A549 (cell line): ENCODE data around the gene MMP24OS. TPM values are rescaled to one million over a fixed set of nuclear protein-coding genes. Genes with fewer than 3 reads are reported as not detected.

Experiments
- ATAC-seq, 2 experiments: fragments of 200-7000 bp in 1 of 2; fragments of >200 bp in 1 of 2; cut with Nextera tagmentation in 1 of 2; cut with Tn5 transposase in 1 of 2; 3 replicates each; pipeline versions ENCODE4 v1.8.0 to v1.9.1; 2018 to 2020; ENCODE audit warnings: mild to moderate bottlenecking in 1 of 2, moderate library complexity in 1 of 2
- CTCF ChIA-PET: fragments of 300-600 bp; sonication (Branson Sonifier 250); formaldehyde crosslinking; extraction: SDS; loops from one replicate; lab custom pipeline; 2021; ENCODE audit warnings: antibody characterized with exemption, inconsistent platforms; lab: Yijun Ruan, JAX
- POLR2A ChIA-PET: fragments of 350-600 bp; formaldehyde crosslinking; extraction: SDS; loops from one replicate; lab custom pipeline; 2021; ENCODE audit warnings: antibody characterized with exemption, inconsistent platforms; lab: Yijun Ruan, JAX
- DNase-seq, 2 experiments: peaks; one replicate each; pipeline versions ENCODE4 v3.0.0 to v3.0.0-alpha.2; 2011 to 2016; ENCODE audit warnings: low read depth in 1 of 2, low spot score in 1 of 2
- FAIRE-seq: peaks from 2 replicates; lab custom pipeline; 2011; peaks lifted over from hg19 to GRCh38; lab: Jason Lieb, UNC
- H3K27ac ChIP-seq, 2 experiments: fragments of >200 bp; sonication (Bioruptor Twin); formaldehyde crosslinking; 3 replicates each; pipeline ENCODE4 v1.5.1; 2016 to 2017
- H3K4me1 ChIP-seq: fragments of >200 bp; sonication (Bioruptor Twin); formaldehyde crosslinking; 3 replicates; pipeline ENCODE4 v1.6.1; 2016
- H3K4me2 ChIP-seq: fragments of >200 bp; sonication (Bioruptor Twin); formaldehyde crosslinking; 3 replicates; pipeline ENCODE4 v1.6.1; 2016
- H3K4me3 ChIP-seq: fragments of >200 bp; sonication (Bioruptor Twin); formaldehyde crosslinking; 3 replicates; pipeline ENCODE4 v1.5.1; 2016
- H3K9me3 ChIP-seq: fragments of >200 bp; sonication (Bioruptor Twin); formaldehyde crosslinking; 3 replicates; pipeline ENCODE4 v1.6.1; 2016
- CBX8 ChIP-seq: fragments of 200-600 bp; sonication (generic); IDR thresholded peaks from 2 replicates; pipeline ENCODE4 v1.6.1; 2016
- CEBPB ChIP-seq, 2 experiments: fragments of >200 bp in 1 of 2; sonication (Bioruptor Twin) in 1 of 2; formaldehyde crosslinking in 1 of 2; IDR thresholded peaks; 2 replicates each; pipeline ENCODE4 v1.6.1; 2012 to 2016
- CHD2 ChIP-seq: fragments of 150-350 bp; IDR thresholded peaks from 2 replicates; pipeline ENCODE4 v1.6.1; 2014; ENCODE audit warnings: low read length; ENCODE audit not compliant: partially characterized antibody
- E2F6 ChIP-seq: IDR thresholded peaks from 2 replicates; pipeline ENCODE4 v1.6.1; 2012; ENCODE audit warnings: low read depth, borderline replicate concordance
- EP300 ChIP-seq, 2 experiments: fragments of >200 bp; sonication (Bioruptor Twin); formaldehyde crosslinking; IDR thresholded peaks; 2 replicates in 1 of 2; 3 replicates in 1 of 2; pipeline ENCODE4 v1.6.1; 2016 to 2017
- FOSL2 ChIP-seq, 2 experiments: fragments of 450-650 bp in 1 of 2; fragments of >200 bp in 1 of 2; sonication (Bioruptor Twin) in 1 of 2; formaldehyde crosslinking; IDR thresholded peaks; 2 replicates each; pipeline versions ENCODE4 v1.5.0 to v1.6.1; 2016 to 2020; ENCODE audit warnings: mild to moderate bottlenecking in 1 of 2, moderate library complexity in 1 of 2
- GATA3 ChIP-seq: IDR thresholded peaks from 2 replicates; pipeline ENCODE4 v1.6.1; 2012; ENCODE audit warnings: borderline replicate concordance
- HDAC2 ChIP-seq: fragments of 200-600 bp; sonication (generic); IDR thresholded peaks from 2 replicates; pipeline ENCODE4 v1.6.1; 2016
- HOXB13 ChIP-seq: fragments of 250-450 bp; sonication (Bioruptor Pico); IDR thresholded peaks from 2 replicates; pipeline ENCODE4 v1.5.0; 2020; ENCODE audit warnings: low read depth, mild to moderate bottlenecking, moderate library complexity
- HOXB5 ChIP-seq: fragments of 250-450 bp; sonication (Bioruptor Pico); IDR thresholded peaks from 2 replicates; pipeline ENCODE4 v1.5.0; 2020; ENCODE audit warnings: mild to moderate bottlenecking, moderate library complexity
- JUN ChIP-seq, 2 experiments: fragments of >200 bp; sonication (Bioruptor Twin); formaldehyde crosslinking; IDR thresholded peaks; 2 replicates in 1 of 2; 3 replicates in 1 of 2; pipeline ENCODE4 v1.6.1; 2016 to 2017
- JUNB ChIP-seq: fragments of >200 bp; sonication (Bioruptor Twin); formaldehyde crosslinking; IDR thresholded peaks from 2 replicates; pipeline ENCODE4 v1.6.1; 2016
- MAFK ChIP-seq: fragments of 450-650 bp; IDR thresholded peaks from 2 replicates; pipeline ENCODE4 v1.6.1; 2014; ENCODE audit not compliant: partially characterized antibody
- NFE2L2 ChIP-seq: fragments of 150-350 bp; conservative IDR thresholded peaks from 2 replicates; pipeline ENCODE4 v1.6.1; 2014; ENCODE audit warnings: low read length
- NR3C1 ChIP-seq: fragments of >200 bp; sonication (Bioruptor Twin); formaldehyde crosslinking; IDR thresholded peaks from 3 replicates; pipeline ENCODE4 v1.6.1; 2017
- POLR2AphosphoS2 ChIP-seq: conservative IDR thresholded peaks from 2 replicates; pipeline ENCODE4 v1.6.1; 2012; ENCODE audit warnings: low read length, improper control_type of control experiment, inconsistent platforms
- RAD21 ChIP-seq, 2 experiments: fragments of >200 bp in 1 of 2; sonication (Bioruptor Twin) in 1 of 2; formaldehyde crosslinking in 1 of 2; IDR thresholded peaks in 1 of 2; conservative IDR thresholded peaks in 1 of 2; 2 replicates in 1 of 2; 3 replicates in 1 of 2; pipeline ENCODE4 v1.6.1; 2012 to 2018; ENCODE audit warnings: inconsistent platforms in 1 of 2
- RCOR1 ChIP-seq: fragments of 150-350 bp; IDR thresholded peaks from 2 replicates; pipeline ENCODE4 v1.6.1; 2014; ENCODE audit warnings: antibody characterized with exemption, low read length, low read depth
- RFX5 ChIP-seq: fragments of 450-650 bp; IDR thresholded peaks from 2 replicates; pipeline ENCODE4 v1.7.1; 2014; ENCODE audit warnings: antibody characterized with exemption, mild to moderate bottlenecking, moderate library complexity
- RNF2 ChIP-seq: fragments of 200-600 bp; sonication (generic); IDR thresholded peaks from 2 replicates; pipeline ENCODE4 v1.6.1; 2016; ENCODE audit warnings: low read depth, mild to moderate bottlenecking, antibody characterized with exemption, moderate library complexity, borderline replicate concordance
- SMC3 ChIP-seq: fragments of >200 bp; sonication (Bioruptor Twin); formaldehyde crosslinking; IDR thresholded peaks from 3 replicates; pipeline ENCODE4 v1.6.1; 2018; ENCODE audit warnings: inconsistent platforms
- TFCP2L1 ChIP-seq: fragments of 250-450 bp; sonication (Bioruptor Pico); IDR thresholded peaks from 2 replicates; pipeline ENCODE4 v1.5.0; 2021; ENCODE audit warnings: mild to moderate bottlenecking
- ZC3H11A ChIP-seq: fragments of 450-650 bp; IDR thresholded peaks from 2 replicates; pipeline ENCODE4 v1.6.1; 2014; ENCODE audit warnings: antibody characterized with exemption, mild to moderate bottlenecking
- ZFP36 ChIP-seq: fragments of 450-650 bp; IDR thresholded peaks from 2 replicates; pipeline ENCODE4 v1.6.1; 2014; ENCODE audit warnings: borderline replicate concordance; ENCODE audit not compliant: partially characterized antibody
- WGBS: methylation state at CpG from one replicate; pipeline ENCODE4 v1.1.6; 2017; ENCODE audit errors: missing lambda C conversion rate; 5-methylcytosine and 5-hydroxymethylcytosine counted together
- polyA plus RNA-seq, 4 experiments: library from polyadenylated mRNA; depleted of rRNA in 3 of 4; stranded (reverse); fragments of >200 nt; fragmentation: RNase III in 1 of 4; extraction: RNeasy Plus Mini Kit Qiagen cat#74134 plus additional on column Dnase treatment in 1 of 4; gene quantifications; 2 replicates in 3 of 4; 3 replicates in 1 of 4; pipeline ENCODE4 v1.2.3, GENCODE V29; 2011 to 2017
- TF ChIP-seq, protein P1 (sequence below): IDR thresholded peaks from 2 replicates; pipeline ENCODE4 v1.6.1; 2012
- TF ChIP-seq, protein P2 (sequence below): fragments of 250-450 bp; sonication (Bioruptor Pico); IDR thresholded peaks from 2 replicates; pipeline ENCODE4 v1.5.0; 2021; ENCODE audit warnings: mild to moderate bottlenecking, moderate library complexity, borderline replicate concordance
- TF ChIP-seq, protein P3 (sequence below): fragments of 150-350 bp; IDR thresholded peaks from 2 replicates; pipeline ENCODE4 v1.6.1; 2014; ENCODE audit warnings: low read depth, mild to moderate bottlenecking, low read length

The MMP24OS gene
- polyA plus RNA-seq, 2 of the 4 experiments (the other 2 are of a cell fraction) = 13.6 to 40.5 TPM

DNA sequence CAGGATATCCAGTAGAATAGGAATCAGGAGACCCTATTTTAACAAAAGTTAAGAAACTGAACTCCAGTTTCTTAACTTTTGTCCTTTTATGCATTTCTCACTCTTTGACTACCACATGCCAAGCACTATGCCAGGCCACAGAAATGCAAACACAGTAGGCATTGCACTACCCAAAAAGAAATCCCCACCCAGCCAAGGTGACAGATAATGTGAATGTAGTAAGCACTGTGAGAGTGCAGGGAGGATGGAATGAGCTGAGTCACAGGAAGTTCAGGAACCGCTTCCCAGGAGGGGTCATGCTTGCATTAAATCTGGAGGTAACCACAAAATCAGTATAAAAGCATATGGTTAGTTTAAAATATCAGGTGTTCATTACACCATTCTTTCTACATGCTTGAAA, 34.4 kb upstream of the MMP24OS start:
- Histone ChIP-seq H3K4me2 (peak overlapping the region; percentile 60), H3K27ac (peak overlapping the region; percentile 83 to 95), H3K4me3 (no peak overlapping the region), H3K9me3 (no peaks in the 10 kb centered on the region), H3K4me1 (peaks cover 74% of the 10 kb centered on the region)
- ATAC-seq (peak; percentile 81 to 86), FAIRE-seq (peak; percentile 46), DNase-seq (peak; percentile 75 to 82)
- ChIA-PET POLR2A (no interaction called here), CTCF (interaction anchor here (0.9 to 3.6 kb wide), 7 partner anchors 7 to 135 kb away, joined by 3 to 33 read pairs (median 4); no protein-coding TSS in a partner anchor)
- peak; percentile 54; the same call in 1 of the 2 replicates for TF ChIP-seq FOSL2 (IDR thresholded peaks at IDR 0.05)
- TF ChIP-seq FOSL2 (CRISPR knock-in tag; IDR thresholded peaks at IDR 0.05) = peak; percentile 47; the same call in 1 of the 2 replicates
- peak; percentile 58 to 78; a peak in 3 of 5 replicates for TF ChIP-seq JUN (IDR thresholded peaks at IDR 0.05)
- TF ChIP-seq HOXB5 (CRISPR knock-in tag) = 0 out of 2 replicates have a peak, but pooled peaks have one; percentile 40
- no peak for TF ChIP-seq CHD2
- TF ChIP-seq, protein P1, sequence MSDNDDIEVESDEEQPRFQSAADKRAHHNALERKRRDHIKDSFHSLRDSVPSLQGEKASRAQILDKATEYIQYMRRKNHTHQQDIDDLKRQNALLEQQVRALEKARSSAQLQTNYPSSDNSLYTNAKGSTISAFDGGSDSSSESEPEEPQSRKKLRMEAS = peak; percentile 86
- TF ChIP-seq GATA3 = peak; percentile 66; the same call in 1 of the 2 replicates
- 0 out of 3 replicates have a peak, but pooled peaks have one; percentile 24 for TF ChIP-seq SMC3
- TF ChIP-seq MAFK = peak; percentile 91
- TF ChIP-seq EP300 (IDR thresholded peaks at IDR 0.05) = peak; percentile 37 to 76; a peak in 2 of 5 replicates
- TF ChIP-seq JUNB = peak; percentile 78
- TF ChIP-seq CEBPB (IDR thresholded peaks at IDR 0.05) = peak; percentile 9 to 67; a peak in 3 of 4 replicates
- TF ChIP-seq RAD21 (conservative IDR thresholded peaks at IDR 0.05 in 1 of 2, IDR thresholded peaks at IDR 0.05 in 1 of 2) = peak; percentile 20 to 40; a peak in 3 of 5 replicates
- TF ChIP-seq CBX8 = no peak
- TF ChIP-seq HDAC2 = no peak
- 4% methylated on average over 1 of the region's 1 CpG for WGBS

- TF ChIP-seq, protein P2, sequence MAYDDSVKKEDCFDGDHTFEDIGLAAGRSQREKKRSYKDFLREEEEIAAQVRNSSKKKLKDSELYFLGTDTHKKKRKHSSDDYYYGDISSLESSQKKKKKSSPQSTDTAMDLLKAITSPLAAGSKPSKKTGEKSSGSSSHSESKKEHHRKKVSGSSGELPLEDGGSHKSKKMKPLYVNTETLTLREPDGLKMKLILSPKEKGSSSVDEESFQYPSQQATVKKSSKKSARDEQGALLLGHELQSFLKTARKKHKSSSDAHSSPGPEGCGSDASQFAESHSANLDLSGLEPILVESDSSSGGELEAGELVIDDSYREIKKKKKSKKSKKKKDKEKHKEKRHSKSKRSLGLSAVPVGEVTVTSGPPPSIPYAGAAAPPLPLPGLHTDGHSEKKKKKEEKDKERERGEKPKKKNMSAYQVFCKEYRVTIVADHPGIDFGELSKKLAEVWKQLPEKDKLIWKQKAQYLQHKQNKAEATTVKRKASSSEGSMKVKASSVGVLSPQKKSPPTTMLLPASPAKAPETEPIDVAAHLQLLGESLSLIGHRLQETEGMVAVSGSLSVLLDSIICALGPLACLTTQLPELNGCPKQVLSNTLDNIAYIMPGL = no peak
- TF ChIP-seq HOXB13 = no peak
- TF ChIP-seq RFX5 = no peak
- no peak for TF ChIP-seq RCOR1
- TF ChIP-seq JUN (IDR thresholded peaks at IDR 0.05) = no peak
- no peak for TF ChIP-seq ZC3H11A
- TF ChIP-seq, protein P3, sequence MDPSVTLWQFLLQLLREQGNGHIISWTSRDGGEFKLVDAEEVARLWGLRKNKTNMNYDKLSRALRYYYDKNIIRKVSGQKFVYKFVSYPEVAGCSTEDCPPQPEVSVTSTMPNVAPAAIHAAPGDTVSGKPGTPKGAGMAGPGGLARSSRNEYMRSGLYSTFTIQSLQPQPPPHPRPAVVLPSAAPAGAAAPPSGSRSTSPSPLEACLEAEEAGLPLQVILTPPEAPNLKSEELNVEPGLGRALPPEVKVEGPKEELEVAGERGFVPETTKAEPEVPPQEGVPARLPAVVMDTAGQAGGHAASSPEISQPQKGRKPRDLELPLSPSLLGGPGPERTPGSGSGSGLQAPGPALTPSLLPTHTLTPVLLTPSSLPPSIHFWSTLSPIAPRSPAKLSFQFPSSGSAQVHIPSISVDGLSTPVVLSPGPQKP = no peak
- TF ChIP-seq ZFP36 = no peak
- no peak for TF ChIP-seq NR3C1
- no peak for TF ChIP-seq RNF2
- no peak for TF ChIP-seq CHD2
- TF ChIP-seq E2F6 = no peak
- no peak for TF ChIP-seq HOXB5 (CRISPR knock-in tag)
- no peak for TF ChIP-seq CBX8
- no peak for TF ChIP-seq POLR2AphosphoS2
- TF ChIP-seq TFCP2L1 (CRISPR knock-in tag) = no peak
- no peak for TF ChIP-seq NFE2L2
- TF ChIP-seq, all 56 proteins: peak for 0
- 56% methylated on average over 5 of the region's 5 CpGs for WGBS
- ChIA-PET POLR2A (no interaction called here), CTCF (interaction anchor here (0.9 to 2.4 kb wide), 7 partner anchors 11 to 136 kb away, joined by 3 to 9 read pairs (median 4); no protein-coding TSS in a partner anchor)
- no peaks in the 10 kb centered on the region for H3K9me3 ChIP-seq
- no peak overlapping the region for H3K4me3 ChIP-seq
- H3K4me1 ChIP-seq = peaks cover 77% of the 10 kb centered on the region
- H3K27ac ChIP-seq = peak overlapping the region; percentile 83 to 95
- DNase-seq (no peak), ATAC-seq (no peak), FAIRE-seq (no peak)
- peak overlapping the region; percentile 60 for H3K4me2 ChIP-seq
Observed at GRCh38 chr20:35311822-35312221, 33.9 kb upstream of the MMP24OS start.
